Measurements from ENCODE around the gene C1orf159.

C1orf159 gene

DNA sequence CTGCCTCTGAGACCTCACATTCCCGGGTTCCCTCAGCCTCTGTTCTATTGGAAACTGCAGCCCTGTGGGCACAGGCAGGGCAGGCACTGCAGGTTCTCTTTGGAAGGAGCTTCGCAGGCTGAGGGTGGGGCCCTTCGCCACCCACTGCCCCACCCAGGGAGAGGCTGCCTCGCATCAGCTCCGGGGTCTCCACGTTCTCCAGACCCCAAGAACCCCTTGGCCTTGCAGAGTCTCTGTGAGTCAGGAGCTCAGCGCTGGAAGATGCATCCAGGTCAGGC lies 8.6 kb upstream of the C1orf159 start:
- no peaks in the 10 kb centered on the region for H3K27me3 ChIP-seq (ENCODE audit: control insufficient read depth in 2 of 2, insufficient read depth in 2 of 2, low read length in 2 of 2)

DNA sequence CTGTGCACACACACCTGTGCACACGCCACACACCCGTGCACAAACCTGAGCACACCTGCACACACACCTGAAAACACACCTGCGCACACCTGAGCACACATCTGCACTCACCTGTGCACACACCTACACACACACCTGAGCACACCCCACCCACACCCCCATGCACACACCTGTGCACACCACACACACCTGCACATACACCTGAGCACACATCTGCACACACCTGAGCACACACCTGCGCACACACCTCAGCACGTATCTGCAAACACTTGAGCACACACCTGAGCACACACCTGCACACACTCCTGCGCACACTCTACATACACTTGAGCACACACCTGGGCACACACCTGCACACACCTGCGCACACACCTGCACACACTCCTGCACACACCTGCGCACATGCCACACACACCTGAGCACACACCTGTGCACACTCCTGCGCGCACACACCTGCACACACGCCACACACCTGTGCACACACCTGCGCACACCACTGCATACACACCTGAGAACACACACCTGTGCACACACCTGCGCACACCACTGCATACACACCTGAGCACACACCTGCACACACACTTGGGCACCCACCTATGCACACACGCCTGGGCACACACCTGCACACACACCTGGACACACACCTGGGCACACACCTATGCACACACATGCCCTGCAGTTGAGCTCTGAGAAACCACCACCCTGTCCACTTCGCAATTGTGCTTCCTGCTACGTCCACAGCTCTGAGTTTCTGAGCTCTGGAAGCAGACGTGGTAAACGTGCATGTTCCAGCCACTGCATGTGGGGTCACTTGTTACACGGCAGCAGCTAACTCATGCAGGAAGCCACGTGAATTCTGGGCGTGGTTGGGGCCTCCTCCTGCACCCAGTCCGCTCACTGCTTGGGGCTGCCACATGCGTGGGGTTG lies 8.0 kb upstream of the C1orf159 start:
- peak overlapping the region; percentile 31 to 59 for H3K4me3 ChIP-seq (ENCODE audit: low read length in 2 of 2)
- H3K4me1 ChIP-seq (ENCODE audit: control insufficient read depth in 2 of 2, insufficient read depth in 2 of 2, low read length in 2 of 2) = peaks cover 37 to 57% of the 10 kb centered on the region in 2 donors
- no peaks in the 10 kb centered on the region for H3K36me3 ChIP-seq (ENCODE audit: control insufficient read depth in 2 of 2, insufficient read depth in 2 of 2, low read length in 2 of 2)
- peak overlapping the region; percentile 23 to 26 for H3K9ac ChIP-seq (ENCODE audit: low read depth in 1 of 2, low read length in 2 of 2)
- no peaks in the 10 kb centered on the region for H3K27me3 ChIP-seq (ENCODE audit: control insufficient read depth in 2 of 2, insufficient read depth in 2 of 2, low read length in 2 of 2)
- no peaks in the 10 kb centered on the region for H3K9me3 ChIP-seq (ENCODE audit: control insufficient read depth in 2 of 2, low read length in 2 of 2)
- H3K27ac ChIP-seq (ENCODE audit: low read depth in 2 of 2, low read length in 2 of 2) = peak overlapping the region; percentile 94 to 96

More for the DNA sequence above, 8.6 kb upstream of the C1orf159 start:
- H3K4me1 ChIP-seq (ENCODE audit: control insufficient read depth in 2 of 2, insufficient read depth in 2 of 2, low read length in 2 of 2) = peaks cover 39 to 63% of the 10 kb centered on the region in 2 donors
- H3K27ac ChIP-seq (ENCODE audit: low read depth in 2 of 2, low read length in 2 of 2) = peak overlapping the region; percentile 94 to 96
- no peaks in the 10 kb centered on the region for H3K9me3 ChIP-seq (ENCODE audit: control insufficient read depth in 2 of 2, low read length in 2 of 2)
- H3K9ac ChIP-seq (ENCODE audit: low read depth in 1 of 2, low read length in 2 of 2) = peak overlapping the region; percentile 26 to 79
- H3K36me3 ChIP-seq (ENCODE audit: control insufficient read depth in 2 of 2, insufficient read depth in 2 of 2, low read length in 2 of 2) = no peaks in the 10 kb centered on the region
- H3K4me3 ChIP-seq (ENCODE audit: low read length in 2 of 2) = peak overlapping the region; percentile 31 to 45

DNA sequence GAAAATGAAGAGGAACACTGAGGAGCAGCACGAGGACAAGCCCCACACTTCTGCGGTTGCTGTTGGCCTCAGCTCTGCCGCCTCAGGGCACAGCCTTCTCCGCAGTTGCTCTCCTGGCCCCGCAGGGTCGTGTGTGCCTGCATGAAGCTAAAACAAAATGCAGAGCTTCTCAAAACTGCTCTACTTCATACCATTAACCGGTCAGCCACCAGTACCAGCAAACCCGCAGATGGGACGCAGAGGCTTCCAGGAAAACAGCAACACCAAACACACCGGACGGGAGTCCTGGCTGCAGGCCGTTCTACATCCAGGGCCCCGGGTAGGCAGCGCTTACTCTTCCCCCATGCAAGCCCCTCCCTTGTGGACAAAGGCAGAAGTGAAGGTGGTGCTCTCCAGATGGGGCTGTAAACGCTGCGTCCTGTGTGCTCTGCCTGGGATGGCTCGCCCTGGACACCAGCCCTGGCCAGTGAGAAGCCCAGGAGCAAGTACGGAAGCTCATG lies 7.1 kb upstream of the C1orf159 start:
- Histone ChIP-seq H3K4me3 (ENCODE audit: low read length in 2 of 2) (peak overlapping the region; percentile 51 to 59), H3K9ac (ENCODE audit: low read depth in 1 of 2, low read length in 2 of 2) (peak overlapping the region; percentile 66 to 70)

DNA sequence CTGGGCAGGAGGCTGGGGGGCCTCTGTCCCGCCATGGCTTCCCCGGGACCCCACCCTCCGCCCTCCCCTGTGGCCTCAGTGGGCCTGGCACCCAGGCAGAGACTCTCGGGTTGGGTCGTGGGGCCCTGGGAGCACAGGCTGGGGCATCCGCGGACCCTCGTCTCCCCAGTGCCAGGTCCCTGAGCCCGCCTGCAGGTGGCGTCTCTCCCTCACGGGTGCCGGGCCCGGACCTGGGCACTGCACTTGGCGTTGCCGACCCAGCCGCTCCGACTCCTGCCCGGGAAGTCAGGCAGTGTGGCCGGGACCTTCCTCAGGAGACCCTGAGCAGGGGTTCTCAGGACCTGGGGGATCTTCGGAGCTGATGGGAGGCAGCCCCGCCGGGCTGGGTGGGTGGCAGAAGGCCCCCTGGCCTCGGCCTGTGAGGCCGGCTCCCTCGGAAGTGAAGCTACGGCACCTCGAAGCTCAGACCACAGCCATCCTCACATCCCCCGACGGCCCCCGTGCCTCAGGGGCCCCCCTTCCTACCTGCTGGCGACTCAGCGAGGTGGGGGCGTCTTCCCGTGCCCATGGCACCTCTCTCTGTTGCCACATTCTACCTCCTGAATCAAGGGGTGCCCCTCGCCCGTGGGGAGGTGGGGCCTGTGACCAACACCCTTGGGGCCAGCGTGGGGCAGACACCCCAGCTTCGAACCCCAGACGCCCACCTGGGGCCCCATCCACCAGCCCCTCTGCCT lies 6.4 kb upstream of the C1orf159 start:
- H3K36me3 ChIP-seq (ENCODE audit: control insufficient read depth in 2 of 2, insufficient read depth in 2 of 2, low read length in 2 of 2) = no peaks in the 10 kb centered on the region
- H3K27ac ChIP-seq (ENCODE audit: low read depth in 2 of 2, low read length in 2 of 2) = peak overlapping the region; percentile 94 to 96
- no peaks in the 10 kb centered on the region for H3K9me3 ChIP-seq (ENCODE audit: control insufficient read depth in 2 of 2, low read length in 2 of 2)
- H3K4me1 ChIP-seq (ENCODE audit: control insufficient read depth in 2 of 2, insufficient read depth in 2 of 2, low read length in 2 of 2) = peaks cover 37 to 48% of the 10 kb centered on the region in 2 donors
- peaks cover 0 to 7% of the 10 kb centered on the region in 2 donors for H3K27me3 ChIP-seq (ENCODE audit: control insufficient read depth in 2 of 2, insufficient read depth in 2 of 2, low read length in 2 of 2)
- H3K4me3 ChIP-seq (ENCODE audit: low read length in 2 of 2) = peak overlapping the region; percentile 51 to 59
- peak overlapping the region; percentile 66 to 70 for H3K9ac ChIP-seq (ENCODE audit: low read depth in 1 of 2, low read length in 2 of 2)

More for the DNA sequence above, 7.1 kb upstream of the C1orf159 start:
- Histone ChIP-seq H3K4me1 (ENCODE audit: control insufficient read depth in 2 of 2, insufficient read depth in 2 of 2, low read length in 2 of 2) (peaks cover 37 to 53% of the 10 kb centered on the region in 2 donors), H3K36me3 (ENCODE audit: control insufficient read depth in 2 of 2, insufficient read depth in 2 of 2, low read length in 2 of 2) (no peaks in the 10 kb centered on the region), H3K27ac (ENCODE audit: low read depth in 2 of 2, low read length in 2 of 2) (peak overlapping the region; percentile 94 to 96), H3K9me3 (ENCODE audit: control insufficient read depth in 2 of 2, low read length in 2 of 2) (no peaks in the 10 kb centered on the region), H3K27me3 (ENCODE audit: control insufficient read depth in 2 of 2, insufficient read depth in 2 of 2, low read length in 2 of 2) (peaks cover 0 to 6% of the 10 kb centered on the region in 2 donors)

DNA sequence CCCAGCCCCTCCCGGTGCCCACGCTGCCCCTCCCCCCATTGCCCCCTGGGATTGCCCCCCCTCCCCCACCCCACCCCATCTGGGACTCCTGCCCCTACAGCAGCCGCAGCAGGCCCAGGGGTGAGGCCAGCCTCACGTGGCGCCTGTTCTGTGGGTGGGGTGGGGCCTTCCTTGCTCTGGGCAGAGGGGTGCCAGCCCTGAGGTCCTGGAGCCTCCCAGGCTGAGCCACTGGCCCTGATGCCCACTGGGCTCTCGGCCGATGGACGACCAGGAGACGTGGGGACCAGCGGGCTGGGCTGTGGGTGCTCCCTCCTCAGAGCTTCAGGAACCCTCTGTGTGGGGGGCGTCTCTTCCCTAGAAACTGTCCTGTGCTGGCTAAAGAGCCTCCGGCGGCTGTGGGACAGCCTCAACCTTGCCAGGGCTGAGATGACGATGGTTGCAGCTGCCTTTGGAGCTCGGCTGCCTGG lies 5.8 kb upstream of the C1orf159 start:
- Histone ChIP-seq H3K9ac (ENCODE audit: low read depth in 1 of 2, low read length in 2 of 2) (peak overlapping the region; percentile 24 to 66), H3K36me3 (ENCODE audit: control insufficient read depth in 2 of 2, insufficient read depth in 2 of 2, low read length in 2 of 2) (no peaks in the 10 kb centered on the region), H3K4me3 (ENCODE audit: low read length in 2 of 2) (peak overlapping the region; percentile 51 to 59), H3K9me3 (ENCODE audit: control insufficient read depth in 2 of 2, low read length in 2 of 2) (no peaks in the 10 kb centered on the region), H3K4me1 (ENCODE audit: control insufficient read depth in 2 of 2, insufficient read depth in 2 of 2, low read length in 2 of 2) (peaks cover 38 to 47% of the 10 kb centered on the region in 2 donors), H3K27me3 (ENCODE audit: control insufficient read depth in 2 of 2, insufficient read depth in 2 of 2, low read length in 2 of 2) (peaks cover 0 to 7% of the 10 kb centered on the region in 2 donors), H3K27ac (ENCODE audit: low read depth in 2 of 2, low read length in 2 of 2) (peak overlapping the region; percentile 39 to 94)

DNA sequence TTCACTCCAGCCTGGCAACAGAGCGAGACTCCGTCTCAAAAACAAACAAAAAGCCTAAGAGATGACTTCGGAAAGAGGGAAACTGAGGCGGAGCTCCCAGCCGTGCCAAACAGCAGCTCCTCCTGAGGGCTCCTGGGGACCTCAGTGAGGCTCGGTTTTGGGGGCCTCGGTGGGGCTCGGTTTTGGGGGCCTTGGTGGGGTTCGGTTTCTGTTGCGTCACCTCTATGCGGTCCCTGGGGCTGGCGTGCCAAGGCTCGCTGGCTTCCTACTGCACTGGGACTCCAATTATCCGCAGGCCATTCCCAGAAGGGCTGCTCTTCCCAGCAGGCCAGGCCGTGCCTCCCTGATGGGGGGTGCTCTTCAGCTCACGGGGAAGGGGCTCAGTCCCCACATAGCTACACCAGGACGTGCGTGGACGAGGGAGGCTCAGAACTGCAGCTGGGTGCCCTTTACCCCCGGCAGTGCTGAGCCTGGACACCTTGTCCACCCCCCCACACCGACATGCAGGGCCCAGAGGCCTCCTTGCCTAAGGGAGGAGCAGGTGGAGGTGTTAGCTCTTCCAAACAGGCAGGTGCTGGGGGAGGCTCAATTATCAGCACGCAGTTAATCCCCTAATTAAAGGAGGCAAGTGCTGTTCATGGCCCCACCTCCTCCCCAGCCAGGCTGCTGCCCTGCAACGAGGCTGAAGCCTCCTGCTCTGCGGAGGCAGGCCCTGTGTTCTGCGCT lies 5.1 kb upstream of the C1orf159 start:
- H3K27me3 ChIP-seq (ENCODE audit: control insufficient read depth in 2 of 2, insufficient read depth in 2 of 2, low read length in 2 of 2) = peaks cover 0 to 7% of the 10 kb centered on the region in 2 donors
- no peak overlapping the region for H3K27ac ChIP-seq (ENCODE audit: low read depth in 2 of 2, low read length in 2 of 2)
- H3K4me1 ChIP-seq (ENCODE audit: control insufficient read depth in 2 of 2, insufficient read depth in 2 of 2, low read length in 2 of 2) = peaks cover 37 to 42% of the 10 kb centered on the region in 2 donors
- no peaks in the 10 kb centered on the region for H3K9me3 ChIP-seq (ENCODE audit: control insufficient read depth in 2 of 2, low read length in 2 of 2)
- no peak overlapping the region for H3K4me3 ChIP-seq (ENCODE audit: low read length in 2 of 2)
- no peak overlapping the region for H3K9ac ChIP-seq (ENCODE audit: low read depth in 1 of 2, low read length in 2 of 2)
- H3K36me3 ChIP-seq (ENCODE audit: control insufficient read depth in 2 of 2, insufficient read depth in 2 of 2, low read length in 2 of 2) = no peaks in the 10 kb centered on the region

DNA sequence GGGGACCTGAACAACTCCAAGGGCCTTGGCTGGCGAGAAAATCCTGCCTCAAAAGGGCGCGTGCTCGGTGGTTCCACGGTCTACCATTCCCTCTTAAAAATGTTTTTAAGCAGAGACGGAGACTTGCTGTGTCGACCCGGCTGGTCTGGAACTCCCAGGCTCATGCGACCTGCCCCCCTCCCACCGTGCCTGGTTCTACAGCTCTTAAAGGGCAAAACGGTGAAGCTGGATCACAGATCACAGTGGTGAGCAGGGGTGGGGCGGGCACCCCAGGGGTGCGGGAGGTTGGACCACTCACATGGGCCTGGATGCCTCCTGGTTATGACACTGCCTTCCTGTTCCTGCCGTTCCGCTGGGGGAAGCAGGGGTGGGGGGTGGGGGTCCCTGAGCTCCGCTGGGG lies 4.2 kb upstream of the C1orf159 start:
- Histone ChIP-seq H3K9me3 (ENCODE audit: control insufficient read depth in 2 of 2, low read length in 2 of 2) (no peaks in the 10 kb centered on the region), H3K4me3 (ENCODE audit: low read length in 2 of 2) (no peak overlapping the region), H3K27ac (ENCODE audit: low read depth in 2 of 2, low read length in 2 of 2) (no peak overlapping the region), H3K4me1 (ENCODE audit: control insufficient read depth in 2 of 2, insufficient read depth in 2 of 2, low read length in 2 of 2) (peaks cover 33 to 35% of the 10 kb centered on the region in 2 donors), H3K9ac (ENCODE audit: low read depth in 1 of 2, low read length in 2 of 2) (no peak overlapping the region), H3K27me3 (ENCODE audit: control insufficient read depth in 2 of 2, insufficient read depth in 2 of 2, low read length in 2 of 2) (peaks cover 0 to 7% of the 10 kb centered on the region in 2 donors), H3K36me3 (ENCODE audit: control insufficient read depth in 2 of 2, insufficient read depth in 2 of 2, low read length in 2 of 2) (no peaks in the 10 kb centered on the region)

DNA sequence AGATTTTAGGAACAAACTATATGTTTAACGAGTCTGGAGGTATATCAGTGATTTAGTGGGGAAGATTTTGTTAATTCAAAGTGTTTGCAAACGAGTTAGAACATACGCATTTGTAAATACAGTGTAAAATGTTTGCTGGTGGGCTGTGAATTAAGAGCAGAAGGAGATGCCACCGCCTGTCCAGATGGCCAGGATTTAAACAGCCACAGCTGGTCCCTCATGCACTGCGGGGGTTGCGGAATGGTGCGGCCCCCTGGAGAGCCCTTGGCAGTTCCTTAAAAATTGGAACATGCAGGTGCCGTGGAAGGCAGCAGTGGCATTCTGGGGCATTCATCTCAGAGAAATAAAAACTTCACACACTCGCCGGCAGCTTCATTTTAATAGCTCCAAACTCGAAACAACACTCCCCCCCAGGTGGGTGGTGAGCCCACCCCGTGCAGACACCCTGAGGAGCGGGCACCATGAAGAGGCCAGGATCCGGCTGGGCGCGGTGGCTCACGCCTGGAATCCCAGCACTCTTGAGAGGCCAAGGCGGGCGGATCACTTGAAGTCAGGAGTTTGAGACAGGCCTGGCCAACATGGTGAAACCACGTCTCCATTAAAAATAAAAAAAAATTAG lies 3.5 kb upstream of the C1orf159 start:
- no peaks in the 10 kb centered on the region for H3K9me3 ChIP-seq (ENCODE audit: control insufficient read depth in 2 of 2, low read length in 2 of 2)
- H3K4me3 ChIP-seq (ENCODE audit: low read length in 2 of 2) = no peak overlapping the region
- no peak overlapping the region for H3K27ac ChIP-seq (ENCODE audit: low read depth in 2 of 2, low read length in 2 of 2)
- no peaks in the 10 kb centered on the region for H3K36me3 ChIP-seq (ENCODE audit: control insufficient read depth in 2 of 2, insufficient read depth in 2 of 2, low read length in 2 of 2)
- peaks cover 33 to 34% of the 10 kb centered on the region in 2 donors for H3K4me1 ChIP-seq (ENCODE audit: control insufficient read depth in 2 of 2, insufficient read depth in 2 of 2, low read length in 2 of 2)
- H3K9ac ChIP-seq (ENCODE audit: low read depth in 1 of 2, low read length in 2 of 2) = no peak overlapping the region
- H3K27me3 ChIP-seq (ENCODE audit: control insufficient read depth in 2 of 2, insufficient read depth in 2 of 2, low read length in 2 of 2) = peaks cover 0 to 7% of the 10 kb centered on the region in 2 donors

DNA sequence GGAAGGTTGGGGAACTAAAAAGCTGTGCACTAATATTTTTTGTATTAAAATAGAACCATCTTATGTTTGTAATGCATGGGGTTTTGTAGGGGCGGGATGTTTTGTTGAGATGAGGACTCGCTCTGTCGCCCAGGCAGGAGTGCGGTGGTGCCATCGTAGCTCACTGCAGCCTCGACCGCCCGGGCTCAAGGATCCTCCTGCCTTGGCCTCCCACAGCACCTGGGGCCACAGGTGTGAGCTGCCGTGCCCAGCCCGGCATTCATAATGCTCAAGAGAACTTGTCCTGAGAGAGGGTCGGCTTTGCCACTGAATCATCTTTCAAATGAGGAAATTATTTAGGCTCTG lies 3.0 kb upstream of the C1orf159 start:
- Histone ChIP-seq H3K9ac (ENCODE audit: low read depth in 1 of 2, low read length in 2 of 2) (no peak overlapping the region), H3K4me1 (ENCODE audit: control insufficient read depth in 2 of 2, insufficient read depth in 2 of 2, low read length in 2 of 2) (peaks cover 28% of the 10 kb centered on the region in 2 donors), H3K36me3 (ENCODE audit: control insufficient read depth in 2 of 2, insufficient read depth in 2 of 2, low read length in 2 of 2) (no peaks in the 10 kb centered on the region), H3K27me3 (ENCODE audit: control insufficient read depth in 2 of 2, insufficient read depth in 2 of 2, low read length in 2 of 2) (peaks cover 0 to 7% of the 10 kb centered on the region in 2 donors), H3K27ac (ENCODE audit: low read depth in 2 of 2, low read length in 2 of 2) (no peak overlapping the region), H3K4me3 (ENCODE audit: low read length in 2 of 2) (no peak overlapping the region), H3K9me3 (ENCODE audit: control insufficient read depth in 2 of 2, low read length in 2 of 2) (no peaks in the 10 kb centered on the region)
